Vagina (tissue), 2 donors: Measurements from ENCODE around the gene AGER.

Source experiments
- POLR2A ChIP-seq, 2 donors: fragments of 450-650 bp; IDR thresholded peaks; one replicate each; pipeline ENCODE4 v1.6.1; 2017; ENCODE audit warnings: antibody characterized with exemption in 2 of 2, mild to moderate bottlenecking in 2 of 2, moderate library complexity in 2 of 2
- TF ChIP-seq, protein P1 (sequence below), 3 experiments: fragments of 450-650 bp in 2 of 3; fragments of 200-600 bp in 1 of 3; sonication (generic) in 1 of 3; IDR thresholded peaks; one replicate each; pipeline ENCODE4 v1.5.1; 2017 to 2019; ENCODE audit warnings: antibody characterized with exemption in 3 of 3, mild to moderate bottlenecking in 2 of 3, moderate library complexity in 2 of 3

DNA sequence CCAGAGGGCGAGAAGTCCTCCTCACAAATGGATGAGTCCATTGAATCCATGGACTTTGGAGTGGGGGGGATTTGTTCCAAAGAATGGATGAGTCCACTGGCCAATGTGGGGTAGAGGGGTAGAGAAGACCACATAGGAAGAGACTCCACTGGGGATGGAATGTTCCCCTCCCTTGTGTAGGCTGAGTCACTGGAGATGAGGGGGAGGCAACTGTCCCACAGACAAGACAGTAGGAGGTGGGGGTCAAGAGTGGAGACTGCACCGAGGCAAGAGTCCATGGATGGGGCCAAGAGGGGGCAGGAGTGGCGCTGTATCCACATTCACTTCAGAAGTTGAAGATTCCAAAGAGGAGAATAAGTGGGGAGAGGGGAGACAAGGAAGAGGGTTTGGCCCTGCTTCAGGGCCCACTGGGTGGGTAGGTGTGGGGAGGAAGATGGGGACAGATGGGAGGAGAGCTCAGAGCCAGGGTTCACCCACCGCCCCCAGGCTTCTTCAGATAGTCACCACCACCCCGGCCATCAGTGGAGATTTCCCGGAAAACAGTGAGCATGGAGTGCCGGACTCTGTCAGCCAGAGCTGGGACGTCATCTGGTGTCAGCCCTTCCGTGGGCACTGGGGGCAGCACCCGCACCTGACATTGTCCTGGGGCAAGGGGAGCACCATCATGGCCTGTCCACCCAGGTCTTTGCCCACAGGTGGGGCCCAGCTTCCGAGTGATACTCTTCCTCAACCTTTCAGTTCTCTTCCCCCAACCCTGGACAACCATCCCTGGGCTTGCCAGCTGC, 15.1 kb downstream of the AGER start:
- TF ChIP-seq, protein P1, sequence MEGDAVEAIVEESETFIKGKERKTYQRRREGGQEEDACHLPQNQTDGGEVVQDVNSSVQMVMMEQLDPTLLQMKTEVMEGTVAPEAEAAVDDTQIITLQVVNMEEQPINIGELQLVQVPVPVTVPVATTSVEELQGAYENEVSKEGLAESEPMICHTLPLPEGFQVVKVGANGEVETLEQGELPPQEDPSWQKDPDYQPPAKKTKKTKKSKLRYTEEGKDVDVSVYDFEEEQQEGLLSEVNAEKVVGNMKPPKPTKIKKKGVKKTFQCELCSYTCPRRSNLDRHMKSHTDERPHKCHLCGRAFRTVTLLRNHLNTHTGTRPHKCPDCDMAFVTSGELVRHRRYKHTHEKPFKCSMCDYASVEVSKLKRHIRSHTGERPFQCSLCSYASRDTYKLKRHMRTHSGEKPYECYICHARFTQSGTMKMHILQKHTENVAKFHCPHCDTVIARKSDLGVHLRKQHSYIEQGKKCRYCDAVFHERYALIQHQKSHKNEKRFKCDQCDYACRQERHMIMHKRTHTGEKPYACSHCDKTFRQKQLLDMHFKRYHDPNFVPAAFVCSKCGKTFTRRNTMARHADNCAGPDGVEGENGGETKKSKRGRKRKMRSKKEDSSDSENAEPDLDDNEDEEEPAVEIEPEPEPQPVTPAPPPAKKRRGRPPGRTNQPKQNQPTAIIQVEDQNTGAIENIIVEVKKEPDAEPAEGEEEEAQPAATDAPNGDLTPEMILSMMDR (IDR thresholded peaks at IDR 0.05), result no peak
- TF ChIP-seq POLR2A (IDR thresholded peaks at IDR 0.05), result no peak
